Neural cell (in vitro differentiated cells): Measurements from ENCODE around the gene ZNF384. TPM values are rescaled to one million over a fixed set of nuclear protein-coding genes. Genes with fewer than 3 reads are reported as not detected.

Experiments
- H2AFZ ChIP-seq: fragments of 200-600, 300-800 bp; sonication (generic), shearing (Covaris generic); 2 replicates; pipeline ENCODE4 v1.6.0; 2014; ENCODE audit warnings: low read depth, mild to moderate bottlenecking, antibody characterized with exemption, low read length, moderate library complexity
- H3F3A ChIP-seq: fragments of 200-600 bp; shearing (Covaris generic); 2 replicates; pipeline ENCODE4 v1.6.1; 2016; ENCODE audit warnings: mild to moderate bottlenecking, moderate library complexity, mixed read lengths, antibody characterized with exemption, low read length; ENCODE audit not compliant: insufficient read depth, poor library complexity, severe bottlenecking
- H3K27ac ChIP-seq: fragments of 200-600, 300-800 bp; sonication (generic), shearing (Covaris generic); 2 replicates; pipeline ENCODE4 v1.5.1; 2014; ENCODE audit warnings: mild to moderate bottlenecking, low read length, moderate library complexity
- H3K27me3 ChIP-seq: fragments of 300-800, 200-600 bp; sonication (generic), shearing (Covaris generic); 2 replicates; pipeline ENCODE4 v1.6.0; 2014; ENCODE audit warnings: mild to moderate bottlenecking, low read depth, low read length, moderate library complexity; ENCODE audit not compliant: insufficient read depth
- H3K36me3 ChIP-seq: fragments of 300-800, 200-600 bp; sonication (generic), shearing (Covaris generic); 2 replicates; pipeline ENCODE4 v1.5.1; 2014; ENCODE audit warnings: mild to moderate bottlenecking, antibody characterized with exemption, low read length, moderate library complexity; ENCODE audit not compliant: insufficient read depth
- H3K4me2 ChIP-seq: fragments of 300-800, 200-600 bp; sonication (generic), shearing (Covaris generic); 2 replicates; pipeline ENCODE4 v1.6.0; 2014; ENCODE audit warnings: mild to moderate bottlenecking, low read length
- H3K4me3 ChIP-seq: fragments of 300-800, 200-600 bp; sonication (generic), shearing (Covaris generic); 2 replicates; pipeline ENCODE4 v1.5.1; 2014; ENCODE audit warnings: mild to moderate bottlenecking, low read length, moderate library complexity
- H3K79me2 ChIP-seq: fragments of 200-600 bp; shearing (Covaris generic); replicated peaks from 2 replicates; pipeline ENCODE4 v1.6.0; 2014; ENCODE audit warnings: mild to moderate bottlenecking, low read length, moderate library complexity; ENCODE audit not compliant: insufficient read depth
- H3K9ac ChIP-seq: fragments of 300-800, 200-600 bp; sonication (generic), shearing (Covaris generic); 2 replicates; pipeline ENCODE4 v1.6.1; 2016; ENCODE audit warnings: mild to moderate bottlenecking, low read length, mixed read lengths
- H3K9me2 ChIP-seq: fragments of 200-600 bp; shearing (Covaris generic); 2 replicates; pipeline ENCODE4 v1.6.1; 2016; ENCODE audit warnings: mild to moderate bottlenecking, low read length, mixed read lengths; ENCODE audit not compliant: insufficient read depth
- H3K9me3 ChIP-seq: fragments of 200-600, 300-800 bp; sonication (generic), shearing (Covaris generic); 2 replicates; pipeline ENCODE4 v1.6.1; 2016; ENCODE audit warnings: mild to moderate bottlenecking, mixed run types, low read length, moderate library complexity, mixed read lengths
- H4K20me1 ChIP-seq: fragments of 200-600 bp; shearing (Covaris generic); 2 replicates; pipeline ENCODE4 v1.6.1; 2016; ENCODE audit warnings: mild to moderate bottlenecking, mixed run types; ENCODE audit not compliant: insufficient read depth
- CTCF ChIP-seq: fragments of 450-650 bp; IDR thresholded peaks from 2 replicates; pipeline ENCODE4 v1.5.1; 2014; ENCODE audit warnings: antibody characterized with exemption, mild to moderate bottlenecking, moderate library complexity; ENCODE audit not compliant: poor library complexity, severe bottlenecking
- EP300 ChIP-seq: fragments of 450-650 bp; conservative IDR thresholded peaks from 2 replicates; pipeline ENCODE4 v1.6.1; 2014; ENCODE audit warnings: antibody characterized with exemption, mild to moderate bottlenecking, moderate library complexity; ENCODE audit not compliant: poor library complexity, severe bottlenecking
- EZH2 ChIP-seq: fragments of 200-600, 300-800 bp; shearing (Covaris generic), sonication (generic); IDR thresholded peaks from 2 replicates; pipeline ENCODE4 v1.6.1; 2014; ENCODE audit warnings: antibody characterized with exemption, low read length, borderline replicate concordance, mild to moderate bottlenecking; ENCODE audit not compliant: insufficient read depth, poor library complexity, severe bottlenecking
- MXI1 ChIP-seq: fragments of 450-650 bp; conservative IDR thresholded peaks from 2 replicates; pipeline ENCODE4 v1.6.1; 2014; ENCODE audit warnings: antibody characterized with exemption, mild to moderate bottlenecking; ENCODE audit not compliant: poor library complexity, severe bottlenecking
- POLR2AphosphoS5 ChIP-seq: IDR thresholded peaks from 2 replicates; pipeline ENCODE4 v1.6.1; 2012
- RAD21 ChIP-seq: fragments of 450-650 bp; conservative IDR thresholded peaks from 2 replicates; pipeline ENCODE4 v1.6.1; 2014; ENCODE audit warnings: antibody characterized with exemption, mild to moderate bottlenecking, moderate library complexity
- REST ChIP-seq: IDR thresholded peaks from 2 replicates; pipeline ENCODE4 v1.6.1; 2012; ENCODE audit warnings: borderline replicate concordance
- SMC3 ChIP-seq: fragments of 450-650 bp; conservative IDR thresholded peaks from 2 replicates; pipeline ENCODE4 v1.6.1; 2014; ENCODE audit warnings: antibody characterized with exemption, mild to moderate bottlenecking, moderate library complexity; ENCODE audit not compliant: poor library complexity
- TAF1 ChIP-seq: IDR thresholded peaks from 2 replicates; pipeline ENCODE4 v1.6.1; 2012; ENCODE audit warnings: low read depth
- polyA plus RNA-seq: library from polyadenylated mRNA; depleted of rRNA; stranded (reverse); fragments of >200 nt; gene quantifications from 2 replicates; pipeline ENCODE4 v1.2.3, GENCODE V29; 2014

The ZNF384 gene
- polyA plus RNA-seq, 1 donor from 2014 or later, result 25.8 TPM

GRCh38 chr12:6627616-6628015, 61.6 kb downstream of the ZNF384 start:
- TF ChIP-seq MXI1, result no peak
- no peak for TF ChIP-seq RAD21
- TF ChIP-seq EP300, result no peak
- no peak for TF ChIP-seq CTCF
- no peak for TF ChIP-seq EZH2
- no peak for TF ChIP-seq POLR2AphosphoS5
- no peak for TF ChIP-seq SMC3
- TF ChIP-seq REST, result no peak
- TF ChIP-seq TAF1, result no peak
- Histone ChIP-seq H3K9ac (no peak overlapping the region), H3K27ac (no peak overlapping the region), H3F3A (no peaks in the 10 kb centered on the region), H3K4me3 (no peak overlapping the region), H2AFZ (no peak overlapping the region), H3K27me3 (no peaks in the 10 kb centered on the region), H3K4me2 (no peak overlapping the region), H4K20me1 (no peaks in the 10 kb centered on the region), H3K9me2 (no peaks in the 10 kb centered on the region), H3K9me3 (no peaks in the 10 kb centered on the region), H3K79me2 (no peaks in the 10 kb centered on the region), H3K36me3 (no peaks in the 10 kb centered on the region)

GRCh38 chr12:6626654-6627283, 62.4 kb downstream of the ZNF384 start:
- Histone ChIP-seq H3K9me3 (no peaks in the 10 kb centered on the region), H3K36me3 (no peaks in the 10 kb centered on the region), H2AFZ (no peak overlapping the region), H3K9me2 (no peaks in the 10 kb centered on the region), H4K20me1 (no peaks in the 10 kb centered on the region), H3F3A (no peaks in the 10 kb centered on the region), H3K27ac (no peak overlapping the region), H3K79me2 (no peaks in the 10 kb centered on the region), H3K27me3 (no peaks in the 10 kb centered on the region), H3K4me2 (no peak overlapping the region), H3K4me3 (no peak overlapping the region), H3K9ac (no peak overlapping the region)
- TF ChIP-seq TAF1 (no peak), RAD21 (no peak), MXI1 (no peak), CTCF (no peak), POLR2AphosphoS5 (no peak), REST (no peak), EZH2 (no peak), EP300 (no peak), SMC3 (no peak)
